HG03521 (cell line): Measurements from ENCODE around the gene PMVK.
"Not testable (repeated sequence)": the region's sequence is repeated elsewhere in the genome, so short reads cannot be mapped to it uniquely, and the experiment has no call there.

Source experiments
- ATAC-seq: cut with Tn5 transposase; IDR thresholded peaks from one replicate; pipeline ENCODE4 v1.9.1; 2021; ENCODE audit warnings: mild to moderate bottlenecking, moderate library complexity; ENCODE audit not compliant: unreplicated experiment

Gene PMVK

DNA sequence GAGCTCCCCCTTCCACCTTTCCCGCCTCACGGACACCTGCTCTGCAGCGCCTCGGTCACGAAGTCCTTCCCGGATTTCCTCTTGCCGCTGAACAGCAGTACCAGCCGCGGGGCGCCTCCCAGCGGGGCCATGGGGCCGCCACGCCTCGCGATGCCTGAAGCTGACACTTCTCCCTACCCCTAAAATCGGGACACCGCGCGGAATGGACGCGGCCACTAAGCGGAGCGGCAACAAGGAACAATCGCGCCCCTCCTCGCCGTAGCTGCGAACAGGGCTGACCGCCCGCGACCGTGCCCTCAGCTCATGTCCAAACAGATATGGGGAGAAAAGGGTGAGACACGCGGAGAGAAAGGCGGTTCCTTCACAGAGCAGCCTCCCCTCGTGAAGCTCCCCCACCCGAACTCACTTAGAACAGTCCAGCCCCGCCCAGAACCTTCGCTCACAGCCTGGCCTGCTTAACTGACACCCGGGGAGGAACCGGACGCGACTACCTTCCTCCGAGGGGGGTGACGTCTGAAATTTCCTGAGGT is at the start of gene PMVK:
Gene PMVK (minus strand): TSS at position 165 of the 530 bp plus-strand sequence. CDS start 34 bp downstream, at position 131.
- ATAC-seq: peak; percentile 75

DNA sequence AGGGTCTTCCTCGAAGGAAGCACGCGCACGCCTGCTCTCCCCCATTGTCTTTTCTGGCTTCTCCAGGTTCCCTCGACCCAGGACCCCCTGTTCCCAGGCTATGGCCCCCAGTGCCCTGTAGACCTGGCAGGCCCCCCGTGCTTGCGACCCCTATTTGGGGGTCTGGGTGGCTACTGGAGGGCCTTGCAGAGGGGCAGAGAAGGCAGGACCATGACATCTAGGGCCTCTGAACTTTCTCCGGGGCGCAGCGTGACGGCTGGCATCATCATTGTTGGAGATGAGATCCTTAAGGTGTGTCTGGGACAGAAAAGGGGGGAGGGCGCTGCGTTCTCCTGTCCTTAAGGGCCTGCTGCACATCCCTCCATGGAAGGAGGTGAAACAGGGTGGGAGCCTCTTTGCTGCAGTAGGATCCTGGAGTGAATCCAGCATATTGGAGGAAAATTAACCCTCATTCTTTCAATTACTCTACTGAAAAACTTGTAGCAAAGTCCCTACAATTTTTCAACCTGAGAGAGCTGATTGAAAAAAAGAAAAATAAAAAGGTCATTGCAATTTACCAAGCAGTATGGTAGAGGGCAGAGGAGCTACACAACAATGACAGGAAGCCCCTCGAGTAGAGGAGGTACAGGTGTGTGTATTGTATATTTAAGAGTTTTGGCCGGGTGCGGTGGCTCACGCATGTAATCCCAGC is 47.4 kb upstream of the PMVK start:
- no peak for ATAC-seq

DNA sequence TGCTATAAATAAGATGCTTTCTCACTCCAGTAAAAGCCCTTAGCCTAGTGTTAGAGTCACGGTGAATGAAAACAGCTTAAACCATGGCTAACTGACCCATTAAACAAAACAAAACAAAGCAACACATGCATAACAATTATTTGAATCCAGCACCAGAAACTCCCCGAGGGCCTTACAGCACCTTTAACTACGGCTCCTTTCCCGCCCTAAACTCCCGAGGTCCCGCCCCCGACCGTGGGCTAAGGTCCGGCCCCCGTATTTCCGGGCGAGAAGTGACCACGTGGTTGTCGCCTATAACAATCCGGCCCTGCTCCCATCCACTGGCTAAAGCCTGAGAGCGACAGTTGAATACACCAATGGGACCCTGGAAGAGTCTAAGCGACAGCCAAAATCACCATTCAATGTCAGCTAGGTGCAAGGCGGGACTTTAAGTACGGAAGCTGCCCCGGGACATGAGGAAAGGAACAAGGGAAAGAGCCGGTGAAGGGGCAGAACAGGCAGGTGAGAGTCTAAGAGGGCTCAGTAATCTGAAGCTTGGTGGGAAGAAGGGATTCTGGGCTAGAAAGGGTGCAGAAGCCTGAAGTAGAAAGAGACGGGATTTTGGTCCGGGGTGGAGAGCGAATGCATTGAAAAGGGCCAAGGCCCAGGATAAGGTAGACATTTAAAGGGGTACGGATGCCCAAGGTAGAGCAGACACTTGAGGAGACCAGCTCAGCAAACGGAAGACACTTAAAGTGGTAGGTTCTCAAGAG is 46.6 kb upstream of the PMVK start, which contains the start of gene FLAD1:
Gene FLAD1 (plus strand): TSS at position 448 of the 752 bp plus-strand sequence. CDS start 351 bp downstream, outside the sequence.
- ATAC-seq: peak; percentile 97

DNA sequence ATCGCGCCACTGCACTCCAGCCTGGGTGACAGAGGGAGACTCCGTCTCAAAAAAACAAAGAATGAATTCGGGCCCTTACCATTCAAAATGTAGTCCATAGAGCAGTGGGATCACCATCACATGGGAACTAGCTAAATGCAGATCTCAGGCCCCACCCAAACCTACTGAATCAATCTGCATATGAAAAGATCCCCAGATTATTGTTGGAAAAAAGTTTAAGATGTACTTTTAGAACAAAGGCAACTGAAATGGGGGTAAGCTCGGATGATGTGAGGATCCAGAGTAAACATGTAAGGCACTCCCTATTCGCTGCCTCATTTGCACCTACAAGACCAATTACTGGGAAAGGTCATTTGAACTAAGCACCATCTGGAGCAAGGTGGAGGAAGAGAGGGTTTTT is 45.8 kb upstream of the PMVK start:
- ATAC-seq: no peak

- ATAC-seq: no peak
Measured at GRCh38 chr1:154978360-154978759, 41.8 kb upstream of the PMVK start.

- ATAC-seq: not testable (repeated sequence)
Measured at GRCh38 chr1:154977762-154978161, 41.2 kb upstream of the PMVK start.

GRCh38 chr1:154975409-154976059 is 39.0 kb upstream of the PMVK start:
- ATAC-seq: no peak

GRCh38 chr1:154974808-154975408 is 38.4 kb upstream of the PMVK start:
- peak; percentile 36 for ATAC-seq

DNA sequence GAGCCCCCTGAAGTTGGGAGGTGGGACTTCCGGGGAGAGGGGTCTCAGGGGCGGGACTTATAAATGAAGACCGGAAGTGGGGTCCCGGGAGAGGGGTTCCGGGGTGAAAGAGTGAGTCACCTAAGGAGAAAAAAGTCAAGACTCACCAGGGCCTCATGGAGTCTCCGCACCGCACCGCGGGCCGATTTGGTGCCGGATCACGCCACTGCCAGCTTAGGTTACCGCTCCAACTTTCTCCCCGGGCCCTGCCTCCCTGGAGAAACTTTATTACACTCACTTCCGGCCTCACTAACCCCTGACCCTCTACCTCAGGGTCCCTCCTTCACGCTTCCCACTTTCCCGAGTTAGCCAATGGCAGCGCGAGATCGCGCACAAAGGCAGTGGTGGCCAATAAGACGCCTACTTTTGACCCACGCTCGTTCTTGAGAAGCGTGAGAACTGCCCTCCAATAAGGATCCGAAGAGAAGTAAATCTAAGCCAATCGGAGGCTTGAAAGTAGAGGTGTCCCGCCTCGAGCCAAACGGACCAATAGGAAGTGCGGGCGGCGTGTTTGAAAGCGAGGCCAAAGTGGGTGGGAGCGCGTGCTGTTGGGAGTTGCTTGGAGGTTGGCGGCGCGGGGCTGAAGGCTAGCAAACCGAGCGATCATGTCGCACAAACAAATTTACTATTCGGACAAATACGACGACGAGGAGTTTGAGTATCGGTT is 37.7 kb upstream of the PMVK start, which contains the start of gene CKS1B:
Gene CKS1B (plus strand): TSS at position 580 of the 706 bp plus-strand sequence. CDS start 65 bp downstream, at position 645.
- ATAC-seq: peak; percentile 79

- ATAC-seq: peak; percentile 23
Measured at GRCh38 chr1:154973344-154974101, 37.0 kb upstream of the PMVK start.

GRCh38 chr1:154972517-154973343 is 36.2 kb upstream of the PMVK start:
- ATAC-seq: no peak

DNA sequence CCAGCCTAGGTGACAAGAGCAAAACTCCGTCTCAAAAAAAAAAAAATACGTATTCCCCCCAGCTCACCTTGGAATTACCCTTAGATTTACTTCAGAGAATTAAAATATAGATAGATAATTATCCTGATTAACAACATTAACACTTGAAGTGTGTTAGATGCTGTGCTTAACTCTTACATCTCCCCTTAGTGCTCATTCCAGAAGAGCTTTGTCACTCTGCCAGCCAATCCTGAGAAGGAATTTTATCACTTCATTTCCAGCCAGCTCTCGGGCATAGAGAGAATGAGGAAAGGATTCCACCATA is 35.6 kb upstream of the PMVK start:
- no peak for ATAC-seq

- ATAC-seq: no peak
Measured at GRCh38 chr1:154971341-154971998, 35.0 kb upstream of the PMVK start.

GRCh38 chr1:154970631-154971340 is 34.3 kb upstream of the PMVK start, which contains the start of gene SHC1:
Gene SHC1 (minus strand): TSS chr1:154970747. CDS start chr1:154970526, 221 bp downstream.
- no peak for ATAC-seq

GRCh38 chr1:154969860-154970452 is 33.4 kb upstream of the PMVK start:
- no peak for ATAC-seq

DNA sequence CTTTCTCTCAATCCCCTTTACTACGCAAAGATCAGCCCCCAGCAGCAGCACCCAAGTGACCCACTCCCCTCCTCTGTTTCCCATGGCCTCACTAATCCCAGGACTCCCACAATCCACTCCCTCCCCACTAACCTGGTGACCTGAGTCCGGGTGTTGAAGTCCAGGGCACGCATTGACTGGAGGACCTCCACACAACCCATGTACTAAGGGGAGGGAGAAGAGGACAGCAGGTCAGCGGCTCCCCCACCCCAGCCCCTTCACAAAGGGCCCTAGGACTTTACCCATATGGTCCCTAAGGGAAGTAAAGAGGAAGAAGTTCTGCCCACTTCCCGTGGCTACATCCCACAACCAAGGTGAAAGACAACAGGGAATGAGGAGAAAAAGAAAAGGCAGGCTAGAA is 32.7 kb upstream of the PMVK start:
- no peak for ATAC-seq

DNA sequence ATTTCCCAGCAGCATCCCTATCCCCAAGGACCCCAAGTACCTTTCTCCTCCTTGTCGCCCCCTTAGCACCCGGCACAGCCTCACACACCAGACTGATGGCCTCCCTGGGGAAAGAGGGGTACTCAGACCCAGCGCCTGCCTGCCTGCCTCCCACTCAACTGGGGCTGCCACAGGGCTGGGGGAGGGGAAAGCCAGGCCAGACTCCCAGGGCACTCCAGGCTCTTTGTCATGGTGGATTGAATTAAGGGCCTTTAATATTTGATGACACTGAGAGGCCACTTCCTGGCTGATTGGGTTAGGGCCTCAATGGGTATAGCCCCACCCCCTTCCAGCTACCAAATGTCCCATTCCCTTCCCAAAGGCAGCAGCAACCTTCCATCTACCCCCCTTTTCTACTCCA is 32.2 kb upstream of the PMVK start:
- no peak for ATAC-seq
